Type B pancreatic cell (in vitro differentiated cells): ENCODE results near the gene RYR2. TPM values are rescaled to one million over a fixed set of nuclear protein-coding genes. Genes with fewer than 3 reads are reported as not detected.

ENCODE experiments used
- DNase-seq: peaks from one replicate; pipeline ENCODE4 v3.0.0; 2021; ENCODE audit warnings: mixed read lengths; ENCODE audit not compliant: unreplicated experiment; ENCODE audit errors: extremely low spot score
- H3K27ac Mint-ChIP-seq: 2 replicates; pipeline ENCODE4 v1.8.0; 2021; ENCODE audit warnings: mild to moderate bottlenecking, mixed read lengths
- H3K27me3 Mint-ChIP-seq: 2 replicates; pipeline ENCODE4 v1.8.0; 2021; ENCODE audit warnings: mixed read lengths
- H3K36me3 Mint-ChIP-seq: 2 replicates; pipeline ENCODE4 v1.8.0; 2021; ENCODE audit warnings: mixed read lengths
- H3K4me1 Mint-ChIP-seq: one replicate; pipeline ENCODE4 v1.8.0; 2021; ENCODE audit warnings: mixed read lengths; ENCODE audit not compliant: unreplicated experiment
- H3K4me3 Mint-ChIP-seq: 2 replicates; pipeline ENCODE4 v1.8.0; 2021; ENCODE audit warnings: mild to moderate bottlenecking, mixed read lengths
- H3K9me3 Mint-ChIP-seq: 2 replicates; pipeline ENCODE4 v1.8.0; 2021; ENCODE audit warnings: mixed read lengths
- CTCF ChIP-seq: fragments of 200-600 bp; sonication (generic); conservative IDR thresholded peaks from 2 replicates; pipeline ENCODE4 v1.5.0; 2021; ENCODE audit warnings: antibody characterized with exemption, mild to moderate bottlenecking
- total RNA-seq: library from RNA; stranded (reverse); gene quantifications from 2 replicates; pipeline ENCODE4 v1.2.1, GENCODE V29; 2021; ENCODE audit warnings: low replicate concordance

Gene RYR2
- total RNA-seq, 1 donor from 2014 or later: 0.58 TPM

- Mint-ChIP-seq H3K4me1 (no peaks in the 10 kb centered on the region), H3K27me3 (peaks cover 7% of the 10 kb centered on the region), H3K9me3 (no peaks in the 10 kb centered on the region), H3K27ac (no peak overlapping the region), H3K4me3 (no peak overlapping the region), H3K36me3 (no peaks in the 10 kb centered on the region)
- TF ChIP-seq CTCF: no peak
- no peak for DNase-seq
These were observed 56.6 kb downstream of the RYR2 start for GRCh38 chr1:237098541-237098940.

- Mint-ChIP-seq H3K27ac (no peak overlapping the region), H3K4me3 (no peak overlapping the region), H3K36me3 (no peaks in the 10 kb centered on the region), H3K27me3 (peaks cover 10% of the 10 kb centered on the region), H3K9me3 (no peaks in the 10 kb centered on the region), H3K4me1 (peaks cover 4% of the 10 kb centered on the region)
- DNase-seq: no peak
- TF ChIP-seq CTCF: no peak
These were observed 61.0 kb downstream of the RYR2 start for GRCh38 chr1:237103021-237103420.

- Mint-ChIP-seq H3K4me3 (no peak overlapping the region), H3K27me3 (peaks cover 10% of the 10 kb centered on the region), H3K4me1 (peaks cover 4% of the 10 kb centered on the region), H3K9me3 (no peaks in the 10 kb centered on the region), H3K27ac (no peak overlapping the region), H3K36me3 (no peaks in the 10 kb centered on the region)
- no peak for TF ChIP-seq CTCF
- DNase-seq: no peak
These were observed 62.1 kb downstream of the RYR2 start for GRCh38 chr1:237104096-237104495.

- Mint-ChIP-seq H3K4me3 (no peak overlapping the region), H3K27me3 (peaks cover 7% of the 10 kb centered on the region), H3K36me3 (no peaks in the 10 kb centered on the region), H3K4me1 (peaks cover 4% of the 10 kb centered on the region), H3K27ac (no peak overlapping the region), H3K9me3 (no peaks in the 10 kb centered on the region)
- TF ChIP-seq CTCF: no peak
- DNase-seq: no peak
These were observed 63.8 kb downstream of the RYR2 start for GRCh38 chr1:237105826-237106225.

- Mint-ChIP-seq H3K27ac (no peak overlapping the region), H3K9me3 (no peaks in the 10 kb centered on the region), H3K36me3 (no peaks in the 10 kb centered on the region), H3K4me1 (peaks cover 4% of the 10 kb centered on the region), H3K27me3 (peaks cover 3% of the 10 kb centered on the region), H3K4me3 (no peak overlapping the region)
- no peak for DNase-seq
- TF ChIP-seq CTCF: no peak
These were observed 66.5 kb downstream of the RYR2 start for GRCh38 chr1:237108297-237109040.
